SK-N-SH (cell line): ENCODE data around the gene SEC16A. TPM values are rescaled to one million over a fixed set of nuclear protein-coding genes. Genes with fewer than 3 reads are reported as not detected.

Experiments
- CTCF ChIA-PET: fragments of 300-600, 350-600 bp; formaldehyde crosslinking; extraction: SDS; loops from one replicate; lab custom pipeline; 2021; lab: Yijun Ruan, JAX
- POLR2A ChIA-PET: fragments of 350-600 bp; sonication (Branson Sonifier 250); formaldehyde crosslinking; extraction: SDS; loops from one replicate; lab custom pipeline; 2020; ENCODE audit warnings: antibody characterized with exemption, inconsistent platforms; lab: Yijun Ruan, JAX
- DNase-seq: peaks from one replicate; pipeline ENCODE4 v3.0.0; 2012
- H2AFZ ChIP-seq: fragments of 200-600 bp; sonication (generic); 2 replicates; pipeline ENCODE4 v1.8.1; 2016; ENCODE audit warnings: antibody characterized with exemption, mild to moderate bottlenecking, low read depth
- H3F3A ChIP-seq: fragments of 200-600 bp; sonication (generic); replicated peaks from 2 replicates; pipeline ENCODE3; 2016; ENCODE audit warnings: antibody characterized with exemption, mild to moderate bottlenecking; ENCODE audit not compliant: insufficient read depth
- H3K27ac ChIP-seq, 2 experiments: fragments of 200-500 bp in 1 of 2; fragments of 200-600 bp in 1 of 2; sonication (Bioruptor generic) in 1 of 2; sonication (generic), shearing (Covaris generic) in 1 of 2; 2 replicates each; pipeline versions ENCODE4 v1.5.1 to v1.6.1; 2014 to 2016; ENCODE audit warnings: low read depth in 2 of 2, inconsistent platforms in 1 of 2, low read length in 1 of 2, mild to moderate bottlenecking in 1 of 2, mixed read lengths in 1 of 2
- H3K27me3 ChIP-seq: fragments of 200-600 bp; sonication (generic), shearing (Covaris generic); 2 replicates; pipeline ENCODE4 v1.6.1; 2016; ENCODE audit warnings: mixed run types; ENCODE audit not compliant: insufficient read depth
- H3K36me3 ChIP-seq, 2 experiments: fragments of 200-500 bp in 1 of 2; fragments of 200-600 bp in 1 of 2; sonication (Bioruptor generic) in 1 of 2; sonication (generic) in 1 of 2; replicated peaks in 1 of 2; 2 replicates each; pipeline versions ENCODE3 to v1.5.1; 2014 to 2016; ENCODE audit warnings: low read length in 1 of 2, mild to moderate bottlenecking in 1 of 2; ENCODE audit not compliant: insufficient read depth in 2 of 2, control insufficient read depth in 1 of 2
- H3K4me1 ChIP-seq, 2 experiments: fragments of 200-500 bp in 1 of 2; fragments of 200-600 bp in 1 of 2; sonication (Bioruptor generic) in 1 of 2; sonication (generic), shearing (Covaris generic) in 1 of 2; 2 replicates each; pipeline versions ENCODE4 v1.5.1 to v1.6.1; 2014 to 2016; ENCODE audit warnings: low read depth in 1 of 2, low read length in 1 of 2, mixed run types in 1 of 2; ENCODE audit not compliant: insufficient read depth in 2 of 2, control insufficient read depth in 1 of 2
- H3K4me2 ChIP-seq: fragments of 200-600 bp; sonication (generic), shearing (Covaris generic); 2 replicates; pipeline ENCODE4 v1.6.1; 2017; ENCODE audit warnings: mixed run types
- H3K4me3 ChIP-seq, 2 experiments: fragments of 200-500 bp in 1 of 2; fragments of 200-600 bp in 1 of 2; sonication (Bioruptor generic) in 1 of 2; sonication (generic), shearing (Covaris generic) in 1 of 2; 2 replicates each; pipeline versions ENCODE4 v1.5.1 to v1.8.1; 2014 to 2016; ENCODE audit warnings: low read depth in 2 of 2, inconsistent platforms in 1 of 2, low read length in 1 of 2, mild to moderate bottlenecking in 1 of 2, mixed read lengths in 1 of 2, moderate library complexity in 1 of 2
- H3K79me2 ChIP-seq: fragments of 200-600 bp; sonication (generic); 2 replicates; pipeline ENCODE4 v1.8.1; 2017; ENCODE audit warnings: mild to moderate bottlenecking; ENCODE audit not compliant: insufficient read depth
- H3K9ac ChIP-seq: fragments of 200-600 bp; sonication (generic); 2 replicates; pipeline ENCODE4 v1.6.1; 2017; ENCODE audit warnings: mixed run types
- H3K9me2 ChIP-seq: fragments of 200-600 bp; sonication (generic); 2 replicates; pipeline ENCODE4 v1.6.1; 2017; ENCODE audit warnings: mixed run types
- H3K9me3 ChIP-seq: fragments of 200-600 bp; sonication (generic); 2 replicates; pipeline ENCODE4 v1.6.1; 2017; ENCODE audit warnings: mixed run types, mild to moderate bottlenecking, moderate library complexity
- H4K20me1 ChIP-seq: fragments of 200-600 bp; sonication (generic); 2 replicates; pipeline ENCODE4 v1.6.1; 2017; ENCODE audit warnings: mild to moderate bottlenecking, mixed run types; ENCODE audit not compliant: insufficient read depth
- CTCF ChIP-seq: fragments of 200-600 bp; sonication (generic); IDR thresholded peaks from 2 replicates; pipeline ENCODE4 v1.6.1; 2017; ENCODE audit warnings: antibody characterized with exemption, mild to moderate bottlenecking, moderate library complexity
- ELF1 ChIP-seq: IDR thresholded peaks from 2 replicates; pipeline ENCODE4 v1.4.0; 2012
- EZH2phosphoT487 ChIP-seq: fragments of 200-600 bp; sonication (generic); IDR thresholded peaks from 2 replicates; pipeline ENCODE4 v1.6.1; 2017; ENCODE audit warnings: low read depth, mixed run types, mild to moderate bottlenecking, antibody characterized with exemption, moderate library complexity, borderline replicate concordance
- FOSL2 ChIP-seq: IDR thresholded peaks from 2 replicates; pipeline ENCODE4 v1.4.0; 2012; ENCODE audit warnings: low read depth, mild to moderate bottlenecking, moderate library complexity, borderline replicate concordance
- JUND ChIP-seq: IDR thresholded peaks from 2 replicates; pipeline ENCODE4 v1.4.0; 2012
- MXI1 ChIP-seq: IDR thresholded peaks from 2 replicates; pipeline ENCODE4 v1.6.1; 2012; ENCODE audit warnings: mild to moderate bottlenecking, low read depth, low read length, improper control_type of control experiment
- NFIC ChIP-seq: IDR thresholded peaks from 2 replicates; pipeline ENCODE4 v1.4.0; 2012; ENCODE audit warnings: borderline replicate concordance
- NRF1 ChIP-seq: IDR thresholded peaks from 2 replicates; pipeline ENCODE4 v1.6.1; 2012; ENCODE audit warnings: low read depth, mild to moderate bottlenecking, low read length
- POLR2AphosphoS5 ChIP-seq: IDR thresholded peaks from 2 replicates; pipeline ENCODE4 v1.6.1; 2012; ENCODE audit warnings: low read depth, low read length
- RAD21 ChIP-seq: IDR thresholded peaks from 2 replicates; pipeline ENCODE4 v1.6.1; 2012; ENCODE audit warnings: mild to moderate bottlenecking, low read length
- RCOR1 ChIP-seq: fragments of 150-350 bp; IDR thresholded peaks from 2 replicates; pipeline ENCODE4 v1.6.1; 2017; ENCODE audit warnings: antibody characterized with exemption, low read length
- REST ChIP-seq: IDR thresholded peaks from 2 replicates; pipeline ENCODE4 v1.6.1; 2012; ENCODE audit warnings: mild to moderate bottlenecking, low read depth, low read length, moderate library complexity
- RFX5 ChIP-seq: IDR thresholded peaks from 2 replicates; pipeline ENCODE4 v1.6.1; 2012; ENCODE audit warnings: mild to moderate bottlenecking, improper control_type of control experiment, low read length
- RXRA ChIP-seq: IDR thresholded peaks from 2 replicates; pipeline ENCODE4 v1.4.0; 2012; ENCODE audit warnings: low read depth, mild to moderate bottlenecking, borderline replicate concordance
- SIN3A ChIP-seq: IDR thresholded peaks from 2 replicates; pipeline ENCODE4 v1.6.1; 2012; ENCODE audit warnings: low read depth, mild to moderate bottlenecking, low read length, moderate library complexity, borderline replicate concordance
- TAF1 ChIP-seq: IDR thresholded peaks from 2 replicates; pipeline ENCODE4 v1.6.1; 2012; ENCODE audit warnings: low read depth, mild to moderate bottlenecking, low read length, moderate library complexity, borderline replicate concordance
- TCF12 ChIP-seq: IDR thresholded peaks from 2 replicates; pipeline ENCODE4 v1.4.0; 2012
- TEAD4 ChIP-seq: IDR thresholded peaks from 2 replicates; pipeline ENCODE4 v1.4.0; 2012; ENCODE audit warnings: mild to moderate bottlenecking, borderline replicate concordance; ENCODE audit not compliant: insufficient read depth
- ZBTB33 ChIP-seq: IDR thresholded peaks from 2 replicates; pipeline ENCODE4 v1.4.0; 2012; ENCODE audit warnings: low read depth, borderline replicate concordance
- WGBS: methylation state at CpG from one replicate; pipeline ENCODE4 v1.1.6; 2017; ENCODE audit warnings: low lambda C conversion rate; 5-methylcytosine and 5-hydroxymethylcytosine counted together
- polyA plus RNA-seq, 3 experiments: library from polyadenylated mRNA; depleted of rRNA; stranded (reverse); fragments of >200 nt; gene quantifications; 2 replicates each; pipeline ENCODE4 v1.2.3, GENCODE V29; 2012

Gene SEC16A
- polyA plus RNA-seq, 1 of the 3 experiments (the other 2 are of a cell fraction) = 25.9 TPM

GRCh38 chr9:136443687-136444086 lies 39.2 kb downstream of the SEC16A start:
- no peaks in the 10 kb centered on the region for H3K27me3 ChIP-seq
- H4K20me1 ChIP-seq = peaks cover 23% of the 10 kb centered on the region
- H3K4me3 ChIP-seq = no peak overlapping the region
- no peak overlapping the region for H3K27ac ChIP-seq
- no peak for DNase-seq
- H3K9ac ChIP-seq = no peak overlapping the region
- 90% methylated on average over 5 of the region's 7 CpGs for WGBS
- H3K4me1 ChIP-seq = peaks cover 0 to 4% of the 10 kb centered on the region in 2 experiments; a peak in 1 of 4 replicates
- peaks cover 8% of the 10 kb centered on the region for H3K79me2 ChIP-seq
- no peak overlapping the region for H2AFZ ChIP-seq
- H3K9me3 ChIP-seq = no peaks in the 10 kb centered on the region
- peaks cover 30% of the 10 kb centered on the region for H3F3A ChIP-seq
- H3K36me3 ChIP-seq = peaks cover 29 to 71% of the 10 kb centered on the region in 2 experiments
- TF ChIP-seq ZBTB33 = no peak
- no peak for TF ChIP-seq RFX5
- no peak for TF ChIP-seq RXRA
- TF ChIP-seq NFIC = no peak
- no peak for TF ChIP-seq CTCF
- TF ChIP-seq TCF12 = no peak
- TF ChIP-seq RAD21 = no peak
- TF ChIP-seq NRF1 = no peak
- TF ChIP-seq TAF1 = no peak
- no peak for TF ChIP-seq POLR2AphosphoS5
- TF ChIP-seq SIN3A = no peak
- TF ChIP-seq ELF1 = no peak
- no peak for TF ChIP-seq JUND
- no peak for TF ChIP-seq RCOR1
- TF ChIP-seq EZH2phosphoT487 = no peak
- no peak for TF ChIP-seq MXI1
- no peak for TF ChIP-seq REST
- TF ChIP-seq TEAD4 = no peak
- TF ChIP-seq FOSL2 = no peak
- TF ChIP-seq, all 33 proteins: peak for 0
- CTCF ChIA-PET = interaction anchor here (0.6 to 1.4 kb wide), 3 partner anchors 15 to 468 kb away, joined by 3 to 4 read pairs (median 3); no protein-coding TSS in a partner anchor
- POLR2A ChIA-PET = no interaction called here
- Histone ChIP-seq H3K4me2 (no peak overlapping the region), H3K9me2 (no peaks in the 10 kb centered on the region)
